OCI-LY1 (cell line): Measurements from ENCODE around the gene KRT5.

Experiments
- EZH2 ChIP-seq: fragments of 200-600 bp; sonication (generic), shearing (Covaris generic); IDR thresholded peaks from 2 replicates; pipeline ENCODE4 v1.8.0; 2017; ENCODE audit warnings: borderline replicate concordance, mixed run types, mild to moderate bottlenecking, antibody characterized with exemption, low read length, moderate library complexity, mixed read lengths
- TF ChIP-seq, protein P1 (sequence below): fragments of 200-600 bp; sonication (generic), shearing (Covaris generic); IDR thresholded peaks from 2 replicates; pipeline ENCODE4 v1.5.1; 2017; ENCODE audit warnings: mild to moderate bottlenecking, antibody characterized with exemption, low read length, moderate library complexity, mixed read lengths

DNA sequence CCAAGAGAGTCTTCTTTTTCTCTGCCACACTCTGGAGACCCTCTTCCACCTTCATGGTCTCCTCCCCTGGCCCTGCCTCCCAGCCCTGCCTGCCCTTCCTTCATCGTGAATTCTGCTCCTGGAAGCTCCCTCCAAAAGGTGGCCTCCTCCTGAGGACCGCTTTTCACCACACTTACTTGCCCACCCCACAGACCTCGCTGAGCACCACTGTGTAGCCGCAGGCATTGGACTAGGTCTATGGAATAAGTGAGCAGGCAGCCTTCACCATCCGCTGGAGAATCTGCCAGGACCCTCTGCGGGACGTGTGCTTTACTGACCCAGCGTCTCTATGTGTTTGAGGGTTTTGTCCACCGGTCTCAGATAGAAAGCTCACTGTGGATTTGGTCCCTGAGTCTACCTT is 9.7 kb upstream of the KRT5 start:
- TF ChIP-seq, protein P1, sequence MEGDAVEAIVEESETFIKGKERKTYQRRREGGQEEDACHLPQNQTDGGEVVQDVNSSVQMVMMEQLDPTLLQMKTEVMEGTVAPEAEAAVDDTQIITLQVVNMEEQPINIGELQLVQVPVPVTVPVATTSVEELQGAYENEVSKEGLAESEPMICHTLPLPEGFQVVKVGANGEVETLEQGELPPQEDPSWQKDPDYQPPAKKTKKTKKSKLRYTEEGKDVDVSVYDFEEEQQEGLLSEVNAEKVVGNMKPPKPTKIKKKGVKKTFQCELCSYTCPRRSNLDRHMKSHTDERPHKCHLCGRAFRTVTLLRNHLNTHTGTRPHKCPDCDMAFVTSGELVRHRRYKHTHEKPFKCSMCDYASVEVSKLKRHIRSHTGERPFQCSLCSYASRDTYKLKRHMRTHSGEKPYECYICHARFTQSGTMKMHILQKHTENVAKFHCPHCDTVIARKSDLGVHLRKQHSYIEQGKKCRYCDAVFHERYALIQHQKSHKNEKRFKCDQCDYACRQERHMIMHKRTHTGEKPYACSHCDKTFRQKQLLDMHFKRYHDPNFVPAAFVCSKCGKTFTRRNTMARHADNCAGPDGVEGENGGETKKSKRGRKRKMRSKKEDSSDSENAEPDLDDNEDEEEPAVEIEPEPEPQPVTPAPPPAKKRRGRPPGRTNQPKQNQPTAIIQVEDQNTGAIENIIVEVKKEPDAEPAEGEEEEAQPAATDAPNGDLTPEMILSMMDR, result no peak
- TF ChIP-seq EZH2, result no peak
